ENCODE data around the gene MISFA. TPM values are rescaled to one million over a fixed set of nuclear protein-coding genes. Genes with fewer than 3 reads are reported as not detected.

The MISFA gene
- total and polyA plus RNA-seq, 9 of the 15 experiments (the other 6 are each of a cell fraction or from before 2014, with no cell fraction given) = 1.6 to 6.3 (median 3.4) TPM

DNA sequence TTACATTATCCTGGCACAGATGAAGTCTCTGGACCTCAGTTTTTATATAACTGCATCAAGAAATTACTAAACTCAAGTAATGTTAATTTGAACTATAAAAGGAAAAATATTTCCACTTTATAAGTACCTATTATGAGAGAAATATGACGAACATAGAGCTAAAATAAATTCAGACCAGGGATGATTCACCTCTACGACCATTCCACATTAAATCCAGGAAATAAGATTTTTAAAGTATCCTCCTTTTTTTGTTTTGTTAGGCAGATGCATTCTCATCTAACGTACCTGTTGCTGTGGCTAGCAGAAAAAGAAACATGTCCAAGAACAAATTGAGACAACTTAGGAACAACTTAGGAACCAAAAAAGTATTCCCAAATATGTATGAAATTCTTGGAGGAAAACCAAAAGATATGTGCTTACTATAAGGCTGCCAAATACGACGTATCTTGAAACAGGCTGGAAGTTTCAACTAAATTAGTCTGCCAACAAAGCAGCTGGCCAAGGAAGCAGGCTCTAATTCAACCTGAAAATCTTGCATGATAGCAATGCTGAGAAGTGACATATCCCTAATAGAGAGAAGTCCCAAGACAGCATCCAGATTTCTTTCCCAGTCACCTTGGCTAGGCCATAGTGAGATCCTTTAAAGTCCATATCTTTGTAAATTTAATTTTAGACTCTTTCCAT lies 18.9 kb downstream of the MISFA start:
- H3K9ac ChIP-seq (ENCODE audit: insufficient read depth in 1 of 2, low read depth in 2 of 2, low read length in 2 of 2) = no peak overlapping the region
- H3K4me1 ChIP-seq (replicated peaks in 1 of 2; ENCODE audit: control insufficient read depth in 2 of 2, insufficient read depth in 2 of 2, low read length in 2 of 2) = peaks cover 5 to 11% of the 10 kb centered on the region in 2 experiments; a peak in 4 of 5 replicates
- no peak overlapping the region for H3K4me3 ChIP-seq
- WGBS (ENCODE audit: insufficient coverage, low coverage, missing lambda C conversion rate) = 83% methylated on average over 5 of the region's 5 CpGs
- ATAC-seq = no peak
- peaks cover 7% of the 10 kb centered on the region; the same call in 1 of the 2 replicates for H4K20me1 ChIP-seq (replicated peaks; ENCODE audit: control insufficient read depth, insufficient read depth, low read length)
- no peak overlapping the region for H2AFZ ChIP-seq (ENCODE audit: low read depth, low read length)
- H3K27ac ChIP-seq (ENCODE audit: extremely low read depth, low read depth, low read length) = no peak overlapping the region
- in situ Hi-C loops (cut with MboI) (no loop called here), intact Hi-C loops (cut with micrococcal nuclease) (no loop called here)
- ChIA-PET POLR2A (interaction anchor here (0.9 to 4.2 kb wide), 3 partner anchors 12 to 223 kb away, joined by 5 to 32 read pairs (median 10); partner anchors contain the start of gene SPTY2D1), CTCF (ENCODE audit: low intra/inter-chr PET ratio) (no interaction called here)
- no peak for DNase-seq (ENCODE audit: extremely low read depth in 1 of 4, low spot score in 3 of 4)
- H3K36me3 ChIP-seq (ENCODE audit: control insufficient read depth, insufficient read depth, low read length) = peaks cover 28% of the 10 kb centered on the region
- peaks cover 54% of the 10 kb centered on the region for H3K79me2 ChIP-seq (ENCODE audit: control insufficient read depth, insufficient read depth, low read length)
- TF ChIP-seq ZBED1 (IDR thresholded peaks at IDR 0.05) (no peak), ARID1B (IDR thresholded peaks at IDR 0.05) (no peak), ILK (tag; IDR thresholded peaks at IDR 0.05; ENCODE audit: borderline replicate concordance, low read depth) (no peak), SMARCA5 (IDR thresholded peaks at IDR 0.05) (no peak), MAFF (IDR thresholded peaks at IDR 0.05; ENCODE audit: low read length) (no peak), EGR1 (conservative IDR thresholded peaks at IDR 0.05) (no peak), MYBL2 (IDR thresholded peaks at IDR 0.05; ENCODE audit: low read depth) (no peak), MYBL2 (CRISPR knock-in tag; IDR thresholded peaks at IDR 0.05; ENCODE audit: borderline replicate concordance) (no peak), RBFOX2 (IDR thresholded peaks at IDR 0.05; ENCODE audit: low read depth, low read length) (no peak), FOS (IDR thresholded peaks at IDR 0.05; ENCODE audit: extremely low read depth, insufficient read length) (no peak), U2AF2 (optimal IDR thresholded peaks at IDR 0.05; ENCODE audit: low read depth, low read length) (no peak), PRPF4 (IDR thresholded peaks at IDR 0.05; ENCODE audit: insufficient read depth, low read depth, low read length, poor library complexity, severe bottlenecking) (no peak), TCFL5 (CRISPR knock-in tag; conservative IDR thresholded peaks at IDR 0.05) (no peak), ZNF354B (CRISPR knock-in tag; IDR thresholded peaks at IDR 0.05) (no peak), STAT5B (CRISPR knock-in tag; IDR thresholded peaks at IDR 0.05) (no peak), ZNF583 (CRISPR knock-in tag; IDR thresholded peaks at IDR 0.05) (no peak), SIRT6 (IDR thresholded peaks at IDR 0.05; ENCODE audit: low read depth, low read length) (no peak)
- TF ChIP-seq, protein P1, sequence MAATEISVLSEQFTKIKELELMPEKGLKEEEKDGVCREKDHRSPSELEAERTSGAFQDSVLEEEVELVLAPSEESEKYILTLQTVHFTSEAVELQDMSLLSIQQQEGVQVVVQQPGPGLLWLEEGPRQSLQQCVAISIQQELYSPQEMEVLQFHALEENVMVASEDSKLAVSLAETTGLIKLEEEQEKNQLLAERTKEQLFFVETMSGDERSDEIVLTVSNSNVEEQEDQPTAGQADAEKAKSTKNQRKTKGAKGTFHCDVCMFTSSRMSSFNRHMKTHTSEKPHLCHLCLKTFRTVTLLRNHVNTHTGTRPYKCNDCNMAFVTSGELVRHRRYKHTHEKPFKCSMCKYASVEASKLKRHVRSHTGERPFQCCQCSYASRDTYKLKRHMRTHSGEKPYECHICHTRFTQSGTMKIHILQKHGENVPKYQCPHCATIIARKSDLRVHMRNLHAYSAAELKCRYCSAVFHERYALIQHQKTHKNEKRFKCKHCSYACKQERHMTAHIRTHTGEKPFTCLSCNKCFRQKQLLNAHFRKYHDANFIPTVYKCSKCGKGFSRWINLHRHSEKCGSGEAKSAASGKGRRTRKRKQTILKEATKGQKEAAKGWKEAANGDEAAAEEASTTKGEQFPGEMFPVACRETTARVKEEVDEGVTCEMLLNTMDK (IDR thresholded peaks at IDR 0.05; ENCODE audit: borderline replicate concordance, insufficient read depth, low read depth, low read length, poor library complexity, severe bottlenecking) = no peak
- TF ChIP-seq, protein P2, sequence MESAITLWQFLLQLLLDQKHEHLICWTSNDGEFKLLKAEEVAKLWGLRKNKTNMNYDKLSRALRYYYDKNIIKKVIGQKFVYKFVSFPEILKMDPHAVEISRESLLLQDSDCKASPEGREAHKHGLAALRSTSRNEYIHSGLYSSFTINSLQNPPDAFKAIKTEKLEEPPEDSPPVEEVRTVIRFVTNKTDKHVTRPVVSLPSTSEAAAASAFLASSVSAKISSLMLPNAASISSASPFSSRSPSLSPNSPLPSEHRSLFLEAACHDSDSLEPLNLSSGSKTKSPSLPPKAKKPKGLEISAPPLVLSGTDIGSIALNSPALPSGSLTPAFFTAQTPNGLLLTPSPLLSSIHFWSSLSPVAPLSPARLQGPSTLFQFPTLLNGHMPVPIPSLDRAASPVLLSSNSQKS (CRISPR knock-in tag; IDR thresholded peaks at IDR 0.05) = no peak
- no peaks in the 10 kb centered on the region for H3K27me3 ChIP-seq (ENCODE audit: control insufficient read depth in 2 of 2, insufficient read depth in 2 of 2, low read length in 2 of 2)
- no peak overlapping the region for H3K4me2 ChIP-seq (ENCODE audit: insufficient read depth, low read length)
- no peak for FAIRE-seq
- H3K9me3 ChIP-seq (replicated peaks; ENCODE audit: control insufficient read depth, insufficient read depth, low read depth, low read length) = no peaks in the 10 kb centered on the region
- no peaks in the 10 kb centered on the region for H3K9me1 ChIP-seq (ENCODE audit: control insufficient read depth, insufficient read depth, low read length)
- no TSS peak for BruUV-seq (replicated peaks)
